HCT116 (cell line): ENCODE data around the gene CGRRF1. TPM values are rescaled to one million over a fixed set of nuclear protein-coding genes. Genes with fewer than 3 reads are reported as not detected.

Source experiments
- ATAC-seq: fragments of 200-7000 bp; cut with Tn5 transposase; 2 replicates; pipeline ENCODE4 v1.9.1; 2020; ENCODE audit warnings: mild to moderate bottlenecking, moderate library complexity
- BruUV-seq: library from RNA; stranded (reverse); fragments of 400-500 nt; replicated peaks from 2 replicates; lab custom pipeline; 2021; lab: Mats Ljungman, UMichigan
- CTCF ChIA-PET: fragments of 300-600 bp; sonication (Branson Sonifier 250); formaldehyde crosslinking; loops from one replicate; lab custom pipeline; 2021; ENCODE audit warnings: antibody characterized with exemption; lab: Charles Lee
- POLR2A ChIA-PET: fragments of 300-600, 350-600 bp; sonication (Branson Sonifier 250); formaldehyde crosslinking; loops from one replicate; lab custom pipeline; 2021; ENCODE audit warnings: antibody characterized with exemption; lab: Charles Lee
- RAD21 ChIA-PET, 2 experiments: fragments of 300-600 bp; sonication (Branson Sonifier 250); formaldehyde crosslinking; loops; one replicate each; lab custom pipeline; 2023; ENCODE audit warnings: low total read pairs in 2 of 2; ENCODE audit not compliant: uncharacterized antibody in 2 of 2, unreplicated experiment in 2 of 2, low non-redundant PET in 1 of 2; lab: Charles Lee
- DNase-seq: peaks from one replicate; pipeline ENCODE4 v3.0.0-alpha.2; 2010; ENCODE audit warnings: low read depth, low spot score
- H2AFZ ChIP-seq: fragments of 200-600 bp; shearing (Covaris generic), sonication (generic); 2 replicates; pipeline ENCODE4 v1.6.1; 2017; ENCODE audit warnings: low read depth, mixed run types, mixed read lengths, antibody characterized with exemption, low read length; ENCODE audit not compliant: poor library complexity, severe bottlenecking
- H3K27ac ChIP-seq: 2 replicates; pipeline ENCODE4 v1.5.1; 2012; ENCODE audit warnings: low read depth, low read length
- H3K27me3 ChIP-seq: fragments of 200-600 bp; sonication (generic); 2 replicates; pipeline ENCODE4 v1.6.1; 2016; ENCODE audit warnings: mixed run types, low read length, mixed read lengths; ENCODE audit not compliant: insufficient read depth
- H3K36me3 ChIP-seq, 2 experiments: fragments of 200-500 bp in 1 of 2; fragments of 200-600 bp in 1 of 2; sonication (Bioruptor generic) in 1 of 2; sonication (generic) in 1 of 2; 2 replicates each; pipeline versions ENCODE4 v1.5.1 to v1.6.1; 2014 to 2016; ENCODE audit warnings: low read length in 2 of 2, inconsistent platforms in 1 of 2, mixed read lengths in 1 of 2, mixed run types in 1 of 2; ENCODE audit not compliant: insufficient read depth in 2 of 2, control insufficient read depth in 1 of 2
- H3K4me1 ChIP-seq, 2 experiments: fragments of 200-600 bp in 1 of 2; sonication (generic) in 1 of 2; 2 replicates each; pipeline versions ENCODE4 v1.5.1 to v1.6.1; 2012 to 2017; ENCODE audit warnings: low read length in 2 of 2, inconsistent platforms in 1 of 2, mild to moderate bottlenecking in 1 of 2, mixed read lengths in 1 of 2, mixed run types in 1 of 2, moderate library complexity in 1 of 2; ENCODE audit not compliant: insufficient read depth in 2 of 2, control insufficient read depth in 1 of 2
- H3K4me2 ChIP-seq: fragments of 200-600 bp; sonication (generic); 2 replicates; pipeline ENCODE4 v1.6.1; 2017; ENCODE audit warnings: mixed run types, low read length, mixed read lengths
- H3K4me3 ChIP-seq, 2 experiments: fragments of 200-600 bp in 1 of 2; sonication (generic) in 1 of 2; replicated peaks in 1 of 2; 2 replicates each; pipeline ENCODE4 v1.5.1; 2011 to 2016; ENCODE audit warnings: low read length in 2 of 2, control low read depth in 1 of 2, low read depth in 1 of 2, mild to moderate bottlenecking in 1 of 2, mixed read lengths in 1 of 2, mixed run types in 1 of 2
- H3K79me2 ChIP-seq: fragments of 200-600 bp; sonication (generic); 2 replicates; pipeline ENCODE4 v1.6.1; 2017; ENCODE audit warnings: mild to moderate bottlenecking, mixed run types, low read length, moderate library complexity, mixed read lengths; ENCODE audit not compliant: insufficient read depth
- H3K9ac ChIP-seq: fragments of 200-600 bp; sonication (generic); 2 replicates; pipeline ENCODE4 v1.6.1; 2016; ENCODE audit warnings: low read length, mixed read lengths
- H3K9me2 ChIP-seq: fragments of 200-600 bp; sonication (generic), shearing (Covaris generic); 2 replicates; pipeline ENCODE4 v1.6.1; 2017; ENCODE audit warnings: mixed run types, mild to moderate bottlenecking, moderate library complexity; ENCODE audit not compliant: insufficient read depth
- H3K9me3 ChIP-seq, 2 experiments: fragments of 200-500 bp in 1 of 2; fragments of 200-600 bp in 1 of 2; sonication (Bioruptor generic) in 1 of 2; sonication (generic) in 1 of 2; 2 replicates each; pipeline ENCODE4 v1.6.1; 2014 to 2017; ENCODE audit warnings: low read length in 2 of 2, mixed read lengths in 2 of 2, inconsistent platforms in 1 of 2, low read depth in 1 of 2, mild to moderate bottlenecking in 1 of 2, mixed run types in 1 of 2, moderate library complexity in 1 of 2; ENCODE audit not compliant: control insufficient read depth in 1 of 2, insufficient read depth in 1 of 2
- H4K20me1 ChIP-seq: fragments of 200-600 bp; sonication (generic), shearing (Covaris generic); 2 replicates; pipeline ENCODE4 v1.6.1; 2017; ENCODE audit warnings: mixed run types, mild to moderate bottlenecking, moderate library complexity; ENCODE audit not compliant: insufficient read depth
- CBX3 ChIP-seq: IDR thresholded peaks from 2 replicates; pipeline ENCODE4 v1.6.1; 2012; ENCODE audit warnings: low read depth
- CTCF ChIP-seq, 3 experiments: fragments of 200-600 bp in 1 of 3; sonication (generic) in 1 of 3; IDR thresholded peaks in 2 of 3; conservative IDR thresholded peaks in 1 of 3; 2 replicates each; pipeline ENCODE4 v1.5.1; 2012 to 2017; ENCODE audit warnings: low read depth in 2 of 3, low read length in 2 of 3, antibody characterized with exemption in 1 of 3, borderline replicate concordance in 1 of 3, control low read depth in 1 of 3, mild to moderate bottlenecking in 1 of 3, mixed read lengths in 1 of 3, mixed run types in 1 of 3, moderate library complexity in 1 of 3; ENCODE audit not compliant: insufficient read depth in 1 of 3
- ELF1 ChIP-seq: IDR thresholded peaks from 2 replicates; pipeline ENCODE4 v1.6.1; 2012; ENCODE audit warnings: low read depth, borderline replicate concordance
- FOSL1 ChIP-seq: IDR thresholded peaks from 2 replicates; pipeline ENCODE4 v1.6.1; 2012; ENCODE audit warnings: low read depth
- POLR2A ChIP-seq: IDR thresholded peaks from 2 replicates; pipeline ENCODE4 v1.7.0; 2011; ENCODE audit warnings: borderline replicate concordance; ENCODE audit not compliant: insufficient read depth, insufficient read length; ENCODE audit errors: extremely low read depth
- RAD21 ChIP-seq: IDR thresholded peaks from 2 replicates; pipeline ENCODE4 v1.6.1; 2012; ENCODE audit warnings: low read depth, mild to moderate bottlenecking
- SP1 ChIP-seq: IDR thresholded peaks from 2 replicates; pipeline ENCODE4 v1.6.1; 2012; ENCODE audit warnings: low read depth
- SRF ChIP-seq: IDR thresholded peaks from 2 replicates; pipeline ENCODE4 v1.6.1; 2012; ENCODE audit warnings: low read depth
- ZNF274 ChIP-seq: fragments of 200-500 bp; sonication (Bioruptor generic); IDR thresholded peaks from 2 replicates; pipeline ENCODE4 v1.6.1; 2014; ENCODE audit warnings: mild to moderate bottlenecking, low read depth, low read length, inconsistent platforms
- intact Hi-C: fragments of 100-400 bp; cut with micrococcal nuclease; formaldehyde crosslinking; loops from 2 replicates; pipeline ENCODE4 v1.10.0; 2022
- total RNA-seq: library from RNA; stranded (reverse); gene quantifications from one replicate; pipeline ENCODE4 v1.2.1, GENCODE V29; 2021; ENCODE audit not compliant: unreplicated experiment
- TF ChIP-seq, protein P1 (sequence below): IDR thresholded peaks from 2 replicates; pipeline ENCODE4 v1.6.1; 2012

CGRRF1 gene
- total RNA-seq, 1 experiment from 2014 or later: 15.9 TPM

DNA sequence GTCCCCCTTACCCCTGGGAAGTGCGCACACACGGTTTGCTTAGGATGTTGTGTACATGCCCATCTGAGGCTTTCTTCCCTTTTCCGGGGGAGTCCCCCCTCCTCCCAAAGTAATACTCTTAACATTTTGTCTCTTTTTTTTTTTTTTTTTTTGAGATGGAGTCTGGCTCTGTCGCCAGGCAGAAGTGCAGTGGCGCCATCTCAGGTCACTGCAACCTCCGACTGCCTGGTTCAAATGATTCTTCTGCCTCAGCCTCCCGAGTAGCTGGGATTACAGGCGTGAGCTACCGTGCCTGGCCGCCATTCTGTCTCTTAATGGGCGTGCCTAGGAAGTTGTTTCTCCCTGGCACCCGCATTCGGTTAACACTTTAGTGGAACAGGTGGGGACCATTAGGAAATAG, 16.4 kb upstream of the CGRRF1 start:
- no peaks in the 10 kb centered on the region for H3K9me2 ChIP-seq
- peak overlapping the region; percentile 95 for H2AFZ ChIP-seq
- H3K9me3 ChIP-seq: no peaks in the 10 kb centered on the region
- peak overlapping the region; percentile 24 for H3K4me2 ChIP-seq
- no TSS peak for BruUV-seq
- H3K27me3 ChIP-seq: no peaks in the 10 kb centered on the region
- ATAC-seq: no peak
- H3K79me2 ChIP-seq: peaks cover 3% of the 10 kb centered on the region
- CTCF ChIA-PET: interaction anchor here (0.7 to 1.4 kb wide), 8 partner anchors 9 to 145 kb away, joined by 3 to 7 read pairs (median 4); partner anchors contain the start of gene CGRRF1
- H3K4me3 ChIP-seq: no peak overlapping the region
- H3K27ac ChIP-seq: no peak overlapping the region
- TF ChIP-seq CTCF (IDR thresholded peaks at IDR 0.05 in 2 of 3, conservative IDR thresholded peaks at IDR 0.05 in 1 of 3; ENCODE audit: borderline replicate concordance in 1 of 3, insufficient read depth in 1 of 3, low read depth in 2 of 3, low read length in 2 of 3) (peak in 1 of 3 experiments; percentile 28; a peak in 1 of 6 replicates), POLR2A (no peak), RAD21 (peak; percentile 20; the same call in 1 of the 2 replicates)
- TF ChIP-seq, all 23 proteins: peak for 2
- no peaks in the 10 kb centered on the region for H3K36me3 ChIP-seq
- DNase-seq: no peak
- intact Hi-C loops: no loop called here
- RAD21 ChIA-PET: interaction anchor here in 1 of 2 experiments (0.7 kb wide), 2 partner anchors 184 to 482 kb away, joined by 3 to 4 read pairs; no protein-coding TSS in a partner anchor
- no peak overlapping the region for H3K9ac ChIP-seq
- H4K20me1 ChIP-seq: no peaks in the 10 kb centered on the region
- POLR2A ChIA-PET: interaction anchor here (0.7 to 0.8 kb wide), 2 partner anchors 13 to 61 kb away, joined by 3 to 4 read pairs; no protein-coding TSS in a partner anchor
- H3K4me1 ChIP-seq: peaks cover 17 to 25% of the 10 kb centered on the region in 2 experiments

DNA sequence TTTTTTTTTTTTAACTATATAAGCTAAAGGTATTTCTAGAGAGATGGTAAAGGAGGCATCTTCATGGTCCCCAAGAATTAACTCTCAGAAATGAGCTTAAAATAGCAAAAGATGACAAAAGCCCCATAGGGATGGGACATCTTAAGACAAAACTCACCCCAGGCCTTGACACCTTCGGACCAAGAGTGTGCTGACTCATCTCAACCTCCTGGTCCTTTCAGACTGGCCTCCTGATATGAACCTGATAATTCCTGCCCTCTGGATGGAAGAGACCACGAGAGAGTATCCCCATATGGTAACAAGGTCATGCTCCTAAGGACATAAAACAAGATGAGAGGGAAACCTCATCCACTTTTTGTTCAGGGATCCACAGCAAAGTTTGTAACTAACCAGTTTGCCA, 12.5 kb upstream of the CGRRF1 start:
- H3K4me2 ChIP-seq: no peak overlapping the region
- no peak for ATAC-seq
- intact Hi-C loops: no loop called here

More for the DNA sequence above, 12.5 kb upstream of the CGRRF1 start:
- RAD21 ChIA-PET: no interaction called here
- CTCF ChIA-PET: no interaction called here
- no peak overlapping the region for H2AFZ ChIP-seq
- no TSS peak for BruUV-seq
- H3K79me2 ChIP-seq: no peaks in the 10 kb centered on the region
- H3K4me3 ChIP-seq: no peak overlapping the region
- POLR2A ChIA-PET: no interaction called here
- no peak for DNase-seq
- H3K27ac ChIP-seq: no peak overlapping the region
- no peaks in the 10 kb centered on the region for H3K27me3 ChIP-seq
- H3K4me1 ChIP-seq: peaks cover 6 to 11% of the 10 kb centered on the region in 2 experiments; a peak in 3 of 4 replicates
- no peaks in the 10 kb centered on the region for H3K9me3 ChIP-seq
- no peaks in the 10 kb centered on the region for H3K9me2 ChIP-seq
- H3K36me3 ChIP-seq: no peaks in the 10 kb centered on the region
- no peak for TF ChIP-seq RAD21
- no peak for TF ChIP-seq CBX3
- TF ChIP-seq, protein P1, sequence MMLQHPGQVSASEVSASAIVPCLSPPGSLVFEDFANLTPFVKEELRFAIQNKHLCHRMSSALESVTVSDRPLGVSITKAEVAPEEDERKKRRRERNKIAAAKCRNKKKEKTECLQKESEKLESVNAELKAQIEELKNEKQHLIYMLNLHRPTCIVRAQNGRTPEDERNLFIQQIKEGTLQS: no peak
- TF ChIP-seq SRF: no peak
- no peak for TF ChIP-seq FOSL1
- no peak for TF ChIP-seq SP1
- no peak for TF ChIP-seq ELF1
- TF ChIP-seq ZNF274: no peak
- H3K9ac ChIP-seq: no peak overlapping the region
- no peaks in the 10 kb centered on the region for H4K20me1 ChIP-seq
